BJ (cell line): ENCODE results near the gene IGSF8. TPM values are rescaled to one million over a fixed set of nuclear protein-coding genes. Genes with fewer than 3 reads are reported as not detected.

Experiments
- CTCF ChIA-PET: fragments of 350-600 bp; formaldehyde crosslinking; extraction: SDS; loops from one replicate; lab custom pipeline; 2021; ENCODE audit warnings: antibody characterized with exemption, inconsistent platforms; lab: Yijun Ruan, JAX
- POLR2A ChIA-PET: fragments of 300-600 bp; sonication (Branson Sonifier 250); formaldehyde crosslinking; extraction: SDS; loops from one replicate; lab custom pipeline; 2021; ENCODE audit warnings: antibody characterized with exemption; lab: Charles Lee
- DNase-seq: peaks from one replicate; pipeline ENCODE4 v3.0.0-alpha.2; 2011; ENCODE audit warnings: low read depth
- H3K27me3 ChIP-seq: 2 replicates; pipeline ENCODE4 v1.6.0; 2011; ENCODE audit warnings: low read length; ENCODE audit not compliant: control insufficient read depth, insufficient read depth
- H3K36me3 ChIP-seq: 2 replicates; pipeline ENCODE4 v1.5.1; 2011; ENCODE audit warnings: low read length; ENCODE audit not compliant: control insufficient read depth, insufficient read depth
- H3K4me3 ChIP-seq: 2 replicates; pipeline ENCODE4 v1.5.1; 2011; ENCODE audit warnings: low read depth, mild to moderate bottlenecking, control low read depth, low read length
- polyA plus RNA-seq: library from polyadenylated mRNA; depleted of rRNA; stranded (reverse); fragments of >200 nt; gene quantifications from 2 replicates; pipeline ENCODE4 v1.2.3, GENCODE V29; 2011
- TF ChIP-seq, protein P1 (sequence below): IDR thresholded peaks from 2 replicates; pipeline ENCODE4 v1.5.1; 2011; ENCODE audit warnings: low read depth, mild to moderate bottlenecking, control low read depth, inconsistent platforms, low read length, moderate library complexity; ENCODE audit not compliant: insufficient read depth

IGSF8 gene
- polyA plus RNA-seq, 1 experiment = 29.7 TPM

DNA sequence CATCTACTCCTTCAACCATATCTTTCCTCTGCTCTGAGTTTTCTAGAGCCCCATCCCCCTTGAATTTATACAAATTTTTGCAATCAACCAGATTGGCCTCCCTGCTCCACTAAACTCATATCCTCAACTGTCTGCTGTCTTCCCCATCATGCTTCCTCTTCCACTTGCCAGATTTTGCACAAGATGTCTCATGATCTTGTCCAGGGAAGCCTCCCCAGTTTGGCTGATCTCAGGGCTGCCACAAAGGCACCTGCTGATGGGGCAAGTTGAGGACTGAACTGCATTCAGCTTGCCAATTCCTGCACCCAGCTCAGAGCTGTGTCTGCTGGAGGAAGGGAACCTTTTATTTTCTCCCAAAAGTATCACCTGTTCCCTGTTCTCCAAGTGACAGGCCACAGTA lies 20.9 kb downstream of the IGSF8 start:
- H3K27me3 ChIP-seq = peaks cover 29% of the 10 kb centered on the region
- POLR2A ChIA-PET = interaction anchor here (0.6 kb wide), 3 partner anchors 72 to 166 kb away, joined by 3 to 7 read pairs (median 4); no protein-coding TSS in a partner anchor
- no peak overlapping the region for H3K4me3 ChIP-seq
- TF ChIP-seq, protein P1, sequence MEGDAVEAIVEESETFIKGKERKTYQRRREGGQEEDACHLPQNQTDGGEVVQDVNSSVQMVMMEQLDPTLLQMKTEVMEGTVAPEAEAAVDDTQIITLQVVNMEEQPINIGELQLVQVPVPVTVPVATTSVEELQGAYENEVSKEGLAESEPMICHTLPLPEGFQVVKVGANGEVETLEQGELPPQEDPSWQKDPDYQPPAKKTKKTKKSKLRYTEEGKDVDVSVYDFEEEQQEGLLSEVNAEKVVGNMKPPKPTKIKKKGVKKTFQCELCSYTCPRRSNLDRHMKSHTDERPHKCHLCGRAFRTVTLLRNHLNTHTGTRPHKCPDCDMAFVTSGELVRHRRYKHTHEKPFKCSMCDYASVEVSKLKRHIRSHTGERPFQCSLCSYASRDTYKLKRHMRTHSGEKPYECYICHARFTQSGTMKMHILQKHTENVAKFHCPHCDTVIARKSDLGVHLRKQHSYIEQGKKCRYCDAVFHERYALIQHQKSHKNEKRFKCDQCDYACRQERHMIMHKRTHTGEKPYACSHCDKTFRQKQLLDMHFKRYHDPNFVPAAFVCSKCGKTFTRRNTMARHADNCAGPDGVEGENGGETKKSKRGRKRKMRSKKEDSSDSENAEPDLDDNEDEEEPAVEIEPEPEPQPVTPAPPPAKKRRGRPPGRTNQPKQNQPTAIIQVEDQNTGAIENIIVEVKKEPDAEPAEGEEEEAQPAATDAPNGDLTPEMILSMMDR = no peak
- DNase-seq = no peak
- H3K36me3 ChIP-seq = no peaks in the 10 kb centered on the region
- CTCF ChIA-PET = interaction anchor here (0.6 to 7.2 kb wide), 14 partner anchors 9 to 945 kb away, joined by 3 to 74 read pairs (median 10); partner anchors contain the start of genes DCAF8, IGSF8 and KCNJ10

DNA sequence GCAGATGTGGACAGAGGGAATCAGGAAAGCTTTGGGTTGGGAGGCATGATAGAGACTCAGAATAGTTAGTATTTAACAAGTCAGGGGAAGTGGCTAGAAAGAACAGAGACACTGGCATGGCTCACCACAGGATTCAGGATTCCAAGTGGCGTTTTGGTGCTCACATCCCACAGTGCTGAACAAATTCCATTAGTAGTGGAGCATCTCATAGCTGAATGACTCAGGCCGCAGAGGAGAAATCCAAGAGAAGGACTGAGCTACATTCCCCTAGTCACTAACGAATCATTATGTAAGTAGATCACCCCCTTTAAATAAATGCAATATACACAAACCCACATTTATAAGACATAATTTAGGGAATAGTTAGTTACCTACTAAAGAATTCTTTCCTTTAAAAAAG lies 22.1 kb downstream of the IGSF8 start:
- TF ChIP-seq, protein P1 = no peak
- H3K36me3 ChIP-seq = no peaks in the 10 kb centered on the region
- peaks cover 26% of the 10 kb centered on the region for H3K27me3 ChIP-seq
- no peak for DNase-seq
- POLR2A ChIA-PET = no interaction called here
- CTCF ChIA-PET = interaction anchor here (1.2 to 7.2 kb wide), 4 partner anchors 10 to 301 kb away, joined by 3 to 74 read pairs (median 25); no protein-coding TSS in a partner anchor
- H3K4me3 ChIP-seq = no peak overlapping the region

DNA sequence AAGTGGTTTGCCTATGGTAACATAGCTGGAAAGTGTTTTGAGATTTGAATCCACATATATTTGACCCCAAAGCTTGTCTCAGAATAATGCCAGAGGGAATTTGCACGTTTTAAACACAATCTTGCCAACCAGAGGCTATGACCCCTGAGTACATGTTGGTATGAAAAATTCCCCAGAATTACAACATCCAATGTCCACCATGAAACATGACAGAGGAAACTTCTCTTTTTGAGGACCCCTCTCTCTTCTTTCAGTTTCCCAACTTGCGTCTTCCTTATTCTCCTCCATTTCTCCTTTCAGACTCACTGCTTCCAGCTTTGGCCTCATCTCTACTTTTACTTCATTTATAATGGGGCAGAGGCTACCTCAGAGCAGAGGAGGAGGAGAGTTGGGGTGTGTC lies 22.6 kb downstream of the IGSF8 start:
- Histone ChIP-seq H3K4me3 (no peak overlapping the region), H3K36me3 (no peaks in the 10 kb centered on the region), H3K27me3 (peaks cover 25% of the 10 kb centered on the region)
- ChIA-PET CTCF (interaction anchor here (0.9 to 7.2 kb wide), 5 partner anchors 11 to 301 kb away, joined by 3 to 74 read pairs (median 3); no protein-coding TSS in a partner anchor), POLR2A (no interaction called here)
- no peak for DNase-seq
- TF ChIP-seq, protein P1 = no peak

DNA sequence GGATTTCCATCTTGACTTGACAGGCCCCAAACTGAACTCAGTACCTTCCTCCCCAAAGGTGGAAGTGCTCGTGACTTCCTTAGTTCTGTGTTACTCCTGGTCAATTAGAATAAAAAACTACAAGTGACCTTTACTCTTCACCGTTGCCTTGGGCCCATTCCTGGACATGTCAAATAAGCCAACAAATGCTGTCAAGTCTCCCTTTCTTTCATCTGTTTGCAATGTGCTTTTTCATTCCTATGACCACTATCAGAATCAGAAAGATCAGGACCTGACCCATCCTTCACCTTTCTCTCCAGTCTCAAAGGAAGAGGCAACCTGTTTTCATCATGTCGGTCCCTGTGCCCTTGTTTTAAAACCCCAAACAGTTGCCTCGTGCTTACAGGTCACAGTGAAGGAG lies 23.6 kb downstream of the IGSF8 start:
- DNase-seq = no peak
- POLR2A ChIA-PET = no interaction called here
- Histone ChIP-seq H3K27me3 (peaks cover 21% of the 10 kb centered on the region), H3K4me3 (no peak overlapping the region), H3K36me3 (no peaks in the 10 kb centered on the region)
- CTCF ChIA-PET = interaction anchor here (0.9 to 7.2 kb wide), 2 partner anchors 12 to 217 kb away, joined by 3 to 47 read pairs; no protein-coding TSS in a partner anchor
- TF ChIP-seq, protein P1 = no peak

DNA sequence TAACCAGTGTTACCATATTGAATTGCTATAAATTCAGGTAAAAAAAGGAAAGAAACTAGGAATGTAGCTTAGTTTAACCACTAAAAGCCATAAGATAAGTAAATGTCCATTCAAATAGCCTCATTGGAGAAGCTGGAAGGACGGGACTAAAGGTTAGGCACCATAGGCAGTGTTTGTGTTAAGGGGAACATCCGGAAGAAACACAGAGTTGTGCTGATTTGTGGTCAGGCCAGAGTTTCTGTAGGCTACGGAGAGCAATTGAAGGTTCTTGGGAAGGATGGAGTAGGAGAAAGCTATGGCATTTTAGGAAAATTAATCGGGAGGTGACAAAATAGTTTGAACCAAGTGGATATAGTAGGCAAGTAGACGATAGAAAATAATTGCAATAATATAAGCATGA lies 27.1 kb downstream of the IGSF8 start:
- Histone ChIP-seq H3K4me3 (no peak overlapping the region), H3K36me3 (no peaks in the 10 kb centered on the region), H3K27me3 (peaks cover 35% of the 10 kb centered on the region)
- no peak for DNase-seq
- ChIA-PET CTCF (interaction anchor here (0.9 to 6.4 kb wide), 6 partner anchors 8 to 64 kb away, joined by 3 to 62 read pairs (median 8); partner anchors contain the start of gene KCNJ9), POLR2A (no interaction called here)
- TF ChIP-seq, protein P1 = no peak
